ENCODE results near the gene SERPINC1. TPM values are rescaled to one million over a fixed set of nuclear protein-coding genes. Genes with fewer than 3 reads are reported as not detected.

SERPINC1 gene
- total and polyA plus RNA-seq, 9 of the 15 experiments (the other 6 are each of a cell fraction or from before 2014, with no cell fraction given), result 0.07 to 1.2 (median 0.50) TPM

DNA sequence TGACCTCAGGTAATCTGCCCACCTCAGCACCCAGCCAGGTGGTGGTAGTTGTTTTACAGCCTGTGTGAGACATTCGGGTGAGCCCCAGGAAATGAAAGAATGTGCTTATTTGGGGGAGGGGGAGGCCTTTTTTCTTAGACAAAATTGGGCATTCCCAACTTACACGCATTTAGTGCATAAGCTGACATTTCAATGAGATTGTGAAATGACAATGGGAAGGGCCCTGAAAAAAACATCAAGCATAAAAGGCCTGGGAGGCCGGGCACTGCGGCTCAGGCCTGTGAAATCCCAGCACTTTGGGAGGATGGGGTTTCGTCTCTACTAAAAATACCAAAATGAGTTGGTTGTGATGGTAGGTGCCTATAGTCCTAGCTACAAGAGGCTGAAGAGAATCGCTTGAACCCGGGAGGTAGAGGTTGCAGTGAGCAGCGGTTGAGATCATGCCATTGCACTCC, 54.3 kb downstream of the SERPINC1 start:
- ATAC-seq (peak; percentile 1), FAIRE-seq (no peak), DNase-seq (ENCODE audit: extremely low read depth in 1 of 4, low spot score in 3 of 4) (peak in 2 of 4 experiments; percentile 29 to 67)
- intact Hi-C loops (cut with micrococcal nuclease), result no loop called here
- H3K4me1 ChIP-seq (replicated peaks in 1 of 2; ENCODE audit: control insufficient read depth in 2 of 2, insufficient read depth in 2 of 2, low read length in 2 of 2), result peaks cover 0 to 9% of the 10 kb centered on the region in 2 experiments; a peak in 2 of 5 replicates
- 38% methylated on average over 8 of the region's 8 CpGs for WGBS (ENCODE audit: insufficient coverage, low coverage, missing lambda C conversion rate)
- H2AFZ ChIP-seq (ENCODE audit: low read depth, low read length), result no peak overlapping the region
- no peaks in the 10 kb centered on the region for H3K9me3 ChIP-seq (replicated peaks; ENCODE audit: control insufficient read depth, insufficient read depth, low read depth, low read length)
- no peaks in the 10 kb centered on the region; a peak in 1 of 5 replicates for H3K27me3 ChIP-seq (ENCODE audit: control insufficient read depth in 2 of 2, insufficient read depth in 2 of 2, low read length in 2 of 2)
- BruUV-seq (replicated peaks), result no TSS peak
- peaks cover 47% of the 10 kb centered on the region for H4K20me1 ChIP-seq (replicated peaks; ENCODE audit: control insufficient read depth, insufficient read depth, low read length)
- in situ Hi-C loops (cut with MboI), result no loop called here
- H3K27ac ChIP-seq (ENCODE audit: extremely low read depth, low read depth, low read length), result peak overlapping the region; percentile 95; the same call in 2 of the 3 replicates
- CTCF ChIA-PET (ENCODE audit: low intra/inter-chr PET ratio), result no interaction called here
- H3K79me2 ChIP-seq (ENCODE audit: control insufficient read depth, insufficient read depth, low read length), result peaks cover 46% of the 10 kb centered on the region
- H3K36me3 ChIP-seq (ENCODE audit: control insufficient read depth, insufficient read depth, low read length), result peaks cover 72% of the 10 kb centered on the region
- no peak overlapping the region for H3K4me3 ChIP-seq
- H3K4me2 ChIP-seq (ENCODE audit: insufficient read depth, low read length), result 0 out of 2 replicates have a peak overlapping the region, but pooled peaks have one; percentile 3
- peaks cover 2% of the 10 kb centered on the region for H3K9me1 ChIP-seq (ENCODE audit: control insufficient read depth, insufficient read depth, low read length)
- POLR2A ChIA-PET, result interaction anchor here (0.6 to 9.7 kb wide), 6 partner anchors 9 to 205 kb away, joined by 3 to 183 read pairs (median 5); no protein-coding TSS in a partner anchor
- H3K9ac ChIP-seq (ENCODE audit: insufficient read depth in 1 of 2, low read depth in 2 of 2, low read length in 2 of 2), result peak overlapping the region in 1 of 2 experiments; percentile 8; a peak in 2 of 4 replicates
- peak; percentile 41 for TF ChIP-seq POLR2AphosphoS5 (IDR thresholded peaks at IDR 0.05; ENCODE audit: control insufficient read depth, insufficient read depth, low read depth, low read length)
- peak; percentile 29; the same call in 1 of the 2 replicates for TF ChIP-seq SOX6 (IDR thresholded peaks at IDR 0.05)
- TF ChIP-seq CHCHD3 (CRISPR knock-in tag; IDR thresholded peaks at IDR 0.05), result no peak
- peak; percentile 41 for TF ChIP-seq KDM5B (IDR thresholded peaks at IDR 0.05; ENCODE audit: insufficient replicate concordance, low read depth, low read length)
- no peak for TF ChIP-seq ZKSCAN1 (IDR thresholded peaks at IDR 0.05; ENCODE audit: low read depth, low read length)
- TF ChIP-seq CEBPB (tag; IDR thresholded peaks at IDR 0.05), result peak; percentile 74
- TF ChIP-seq CTCF (IDR thresholded peaks at IDR 0.05 in 2 of 3, conservative IDR thresholded peaks at IDR 0.05 in 1 of 3; ENCODE audit: insufficient read depth in 2 of 3, low read depth in 1 of 3, low read length in 3 of 3), result 0 out of 6 replicates have a peak, but pooled peaks of 1 of the 3 experiments have one; percentile 2
- no peak for TF ChIP-seq HES1 (IDR thresholded peaks at IDR 0.05; ENCODE audit: low read depth)
- TF ChIP-seq CCNT2 (IDR thresholded peaks at IDR 0.05; ENCODE audit: borderline replicate concordance, extremely low read depth, insufficient read length, low read depth, low read length), result no peak
- TF ChIP-seq ZNF79 (CRISPR knock-in tag; IDR thresholded peaks at IDR 0.05; ENCODE audit: low read depth), result no peak
- TF ChIP-seq, protein P1, sequence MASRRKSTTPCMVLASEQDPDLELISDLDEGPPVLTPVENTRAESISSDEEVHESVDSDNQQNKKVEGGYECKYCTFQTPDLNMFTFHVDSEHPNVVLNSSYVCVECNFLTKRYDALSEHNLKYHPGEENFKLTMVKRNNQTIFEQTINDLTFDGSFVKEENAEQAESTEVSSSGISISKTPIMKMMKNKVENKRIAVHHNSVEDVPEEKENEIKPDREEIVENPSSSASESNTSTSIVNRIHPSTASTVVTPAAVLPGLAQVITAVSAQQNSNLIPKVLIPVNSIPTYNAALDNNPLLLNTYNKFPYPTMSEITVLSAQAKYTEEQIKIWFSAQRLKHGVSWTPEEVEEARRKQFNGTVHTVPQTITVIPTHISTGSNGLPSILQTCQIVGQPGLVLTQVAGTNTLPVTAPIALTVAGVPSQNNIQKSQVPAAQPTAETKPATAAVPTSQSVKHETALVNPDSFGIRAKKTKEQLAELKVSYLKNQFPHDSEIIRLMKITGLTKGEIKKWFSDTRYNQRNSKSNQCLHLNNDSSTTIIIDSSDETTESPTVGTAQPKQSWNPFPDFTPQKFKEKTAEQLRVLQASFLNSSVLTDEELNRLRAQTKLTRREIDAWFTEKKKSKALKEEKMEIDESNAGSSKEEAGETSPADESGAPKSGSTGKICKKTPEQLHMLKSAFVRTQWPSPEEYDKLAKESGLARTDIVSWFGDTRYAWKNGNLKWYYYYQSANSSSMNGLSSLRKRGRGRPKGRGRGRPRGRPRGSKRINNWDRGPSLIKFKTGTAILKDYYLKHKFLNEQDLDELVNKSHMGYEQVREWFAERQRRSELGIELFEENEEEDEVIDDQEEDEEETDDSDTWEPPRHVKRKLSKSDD (conservative IDR thresholded peaks at IDR 0.05; ENCODE audit: low read length), result no peak
- 0 out of 2 replicates have a peak, but pooled peaks have one; percentile 5 for TF ChIP-seq CCAR2 (IDR thresholded peaks at IDR 0.05; ENCODE audit: low read depth, low read length)
- TF ChIP-seq STAG1 (CRISPR knock-in tag; IDR thresholded peaks at IDR 0.05; ENCODE audit: borderline replicate concordance), result no peak
- TF ChIP-seq ZNF436 (CRISPR knock-in tag; IDR thresholded peaks at IDR 0.05), result 0 out of 2 replicates have a peak, but pooled peaks have one; percentile 7
- peak; percentile 31 for TF ChIP-seq MYNN (IDR thresholded peaks at IDR 0.05)
- no peak for TF ChIP-seq MYNN (CRISPR knock-in tag; IDR thresholded peaks at IDR 0.05)
- TF ChIP-seq RAD21 (CRISPR knock-in tag; conservative IDR thresholded peaks at IDR 0.05 in 1 of 2, IDR thresholded peaks at IDR 0.05 in 1 of 2), result no peak

Data from K562 (cell line).